ENCODE data around the gene CAMKK1. TPM values are rescaled to one million over a fixed set of nuclear protein-coding genes. Genes with fewer than 3 reads are reported as not detected.

CAMKK1 gene
- total and polyA plus RNA-seq, 9 of the 15 experiments (the other 6 are each of a cell fraction or from before 2014, with no cell fraction given) = 0.34 to 7.5 (median 4.9) TPM

GRCh38 chr17:3845621-3846436, 47.0 kb downstream of the CAMKK1 start, which contains the start of gene NCBP3 (continued):
- TF ChIP-seq ZFP36 (IDR thresholded peaks at IDR 0.05; ENCODE audit: low read depth, low read length, partially characterized antibody) (no peak), ZBTB8A (IDR thresholded peaks at IDR 0.05; ENCODE audit: partially characterized antibody) (no peak), NFIX (CRISPR knock-in tag; IDR thresholded peaks at IDR 0.05; ENCODE audit: low read depth) (no peak), NFE2L1 (tag; IDR thresholded peaks at IDR 0.05; ENCODE audit: borderline replicate concordance, low read depth) (no peak), SIN3B (IDR thresholded peaks at IDR 0.05; ENCODE audit: low read depth) (peak; percentile 72), ETS2 (tag; IDR thresholded peaks at IDR 0.05; ENCODE audit: borderline replicate concordance, poor library complexity, severe bottlenecking) (no peak), FOXK1 (CRISPR knock-in tag; IDR thresholded peaks at IDR 0.05; ENCODE audit: borderline replicate concordance) (no peak), IRF2 (CRISPR knock-in tag; IDR thresholded peaks at IDR 0.05) (no peak), EP400 (IDR thresholded peaks at IDR 0.05) (no peak; the same call in 1 of the 2 replicates), ZNF354B (CRISPR knock-in tag; IDR thresholded peaks at IDR 0.05) (no peak), ZFX (CRISPR knock-in tag; IDR thresholded peaks at IDR 0.05) (peak; percentile 92), ZNF311 (CRISPR knock-in tag; IDR thresholded peaks at IDR 0.05) (no peak), SNIP1 (IDR thresholded peaks at IDR 0.05; ENCODE audit: low read depth) (peak; percentile 97), ZNF431 (CRISPR knock-in tag; IDR thresholded peaks at IDR 0.05) (0 out of 2 replicates have a peak, but pooled peaks have one; percentile 67), CREB3L1 (IDR thresholded peaks at IDR 0.05; ENCODE audit: borderline replicate concordance, low read depth) (peak; percentile 89; the same call in 1 of the 2 replicates), U2AF2 (optimal IDR thresholded peaks at IDR 0.05; ENCODE audit: low read depth, low read length) (no peak), GABPB1 (CRISPR knock-in tag; IDR thresholded peaks at IDR 0.05) (peak; percentile 60; the same call in 1 of the 2 replicates), GABPA (tag; conservative IDR thresholded peaks at IDR 0.05; ENCODE audit: low read depth) (peak; percentile 79), ZNF639 (CRISPR knock-in tag; conservative IDR thresholded peaks at IDR 0.05 in 1 of 2, IDR thresholded peaks at IDR 0.05 in 1 of 2) (peak in 1 of 2 experiments; percentile 97; a peak in 2 of 4 replicates), SRSF3 (IDR thresholded peaks at IDR 0.05; ENCODE audit: insufficient read depth, low read length) (no peak)
- TF ChIP-seq, protein P1, sequence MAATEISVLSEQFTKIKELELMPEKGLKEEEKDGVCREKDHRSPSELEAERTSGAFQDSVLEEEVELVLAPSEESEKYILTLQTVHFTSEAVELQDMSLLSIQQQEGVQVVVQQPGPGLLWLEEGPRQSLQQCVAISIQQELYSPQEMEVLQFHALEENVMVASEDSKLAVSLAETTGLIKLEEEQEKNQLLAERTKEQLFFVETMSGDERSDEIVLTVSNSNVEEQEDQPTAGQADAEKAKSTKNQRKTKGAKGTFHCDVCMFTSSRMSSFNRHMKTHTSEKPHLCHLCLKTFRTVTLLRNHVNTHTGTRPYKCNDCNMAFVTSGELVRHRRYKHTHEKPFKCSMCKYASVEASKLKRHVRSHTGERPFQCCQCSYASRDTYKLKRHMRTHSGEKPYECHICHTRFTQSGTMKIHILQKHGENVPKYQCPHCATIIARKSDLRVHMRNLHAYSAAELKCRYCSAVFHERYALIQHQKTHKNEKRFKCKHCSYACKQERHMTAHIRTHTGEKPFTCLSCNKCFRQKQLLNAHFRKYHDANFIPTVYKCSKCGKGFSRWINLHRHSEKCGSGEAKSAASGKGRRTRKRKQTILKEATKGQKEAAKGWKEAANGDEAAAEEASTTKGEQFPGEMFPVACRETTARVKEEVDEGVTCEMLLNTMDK (IDR thresholded peaks at IDR 0.05; ENCODE audit: borderline replicate concordance, insufficient read depth, low read depth, low read length, poor library complexity, severe bottlenecking) = peak; percentile 96
- TF ChIP-seq, protein P2, sequence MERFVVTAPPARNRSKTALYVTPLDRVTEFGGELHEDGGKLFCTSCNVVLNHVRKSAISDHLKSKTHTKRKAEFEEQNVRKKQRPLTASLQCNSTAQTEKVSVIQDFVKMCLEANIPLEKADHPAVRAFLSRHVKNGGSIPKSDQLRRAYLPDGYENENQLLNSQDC (CRISPR knock-in tag; IDR thresholded peaks at IDR 0.05) = no peak
